Hepatic stellate cell (primary cell): ENCODE measurements around the gene PPP1R10.

ENCODE experiments used
- DNase-seq: peaks from one replicate; pipeline ENCODE4 v3.0.0; 2011; ENCODE audit warnings: low spot score

PPP1R10 gene

DNA sequence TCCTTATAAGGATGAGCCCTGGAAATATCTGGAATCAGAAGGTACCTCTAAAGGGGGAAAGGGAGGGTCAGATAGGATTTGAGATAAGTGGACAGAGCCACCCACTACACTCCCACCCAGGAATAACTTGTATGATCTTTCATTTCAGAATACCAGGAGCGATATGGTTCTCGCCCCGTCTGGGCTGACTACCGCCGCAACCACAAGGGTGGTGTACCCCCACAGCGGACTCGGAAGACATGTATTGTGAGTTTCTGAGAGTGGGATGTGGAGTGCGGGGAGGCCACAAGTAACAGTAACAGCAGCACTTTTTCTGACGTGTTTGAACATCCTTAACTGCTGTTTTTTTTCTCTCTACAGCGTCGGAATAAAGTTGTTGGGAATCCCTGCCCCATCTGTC lies 2.5 kb upstream of the PPP1R10 start:
- no peak for DNase-seq

DNA sequence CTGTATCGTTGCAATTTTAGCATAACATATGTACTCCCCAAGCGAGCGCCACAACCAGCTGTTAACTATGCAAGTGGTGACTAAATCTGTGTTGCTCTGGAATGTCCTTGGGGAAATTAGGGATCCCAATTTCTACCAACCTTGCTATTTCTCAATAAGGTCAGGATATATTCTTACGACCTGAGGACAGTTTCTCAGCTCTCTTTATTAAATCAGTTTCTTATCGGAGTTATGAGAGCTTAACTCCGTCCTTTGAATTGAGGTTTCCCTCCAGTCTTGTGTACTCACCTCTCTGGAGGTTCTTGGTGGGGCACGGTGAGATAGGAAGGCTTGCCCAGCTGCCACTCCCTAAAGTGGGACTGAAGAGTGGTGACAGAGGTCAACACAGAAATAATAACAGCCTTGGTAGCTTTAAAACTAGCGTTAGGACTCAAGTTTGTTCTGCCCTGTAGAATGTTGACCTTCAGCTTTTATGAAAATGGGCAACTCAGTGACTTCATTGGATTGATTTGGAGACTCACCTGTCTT lies 1.3 kb upstream of the PPP1R10 start:
- no peak for DNase-seq

DNA sequence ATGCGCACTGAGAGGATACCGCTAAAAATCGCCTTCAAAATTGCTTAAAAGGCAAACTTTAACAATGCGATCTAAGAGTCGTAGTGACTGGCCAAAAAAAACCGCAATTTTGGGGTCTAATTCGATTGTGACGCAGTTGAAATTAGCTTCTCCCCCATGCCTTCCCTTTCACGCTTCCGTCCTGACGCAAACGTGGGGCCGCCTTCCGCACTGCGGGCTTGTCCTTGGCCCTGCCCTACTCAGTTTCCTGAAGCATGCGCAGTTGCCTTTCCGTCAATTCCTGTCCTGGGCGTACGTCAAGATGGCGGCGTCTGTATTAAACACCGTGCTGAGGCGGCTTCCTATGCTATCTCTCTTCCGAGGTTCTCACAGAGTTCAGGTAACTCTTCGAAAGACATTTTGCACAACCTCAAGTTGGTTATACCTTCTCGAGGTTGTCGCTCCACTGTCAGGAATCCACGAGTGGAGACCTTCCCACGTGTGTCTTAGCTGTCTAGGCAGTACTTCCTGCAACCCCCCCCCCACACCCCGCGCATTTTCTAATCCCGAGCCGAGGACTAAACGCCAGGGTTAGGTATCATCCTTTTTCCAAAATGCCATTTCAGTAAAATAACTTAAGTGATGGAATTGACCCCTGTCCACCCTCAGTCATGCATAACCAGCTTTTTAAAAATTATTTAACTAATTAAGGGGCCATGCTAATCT lies 674 bp upstream of the PPP1R10 start, which contains the start of gene MRPS18B:
Gene MRPS18B, plus strand, starts transcription at position 276 of the 705 bp plus-strand sequence. Its CDS starts 26 bp downstream, at position 302.
- peak; percentile 90 for DNase-seq

DNA sequence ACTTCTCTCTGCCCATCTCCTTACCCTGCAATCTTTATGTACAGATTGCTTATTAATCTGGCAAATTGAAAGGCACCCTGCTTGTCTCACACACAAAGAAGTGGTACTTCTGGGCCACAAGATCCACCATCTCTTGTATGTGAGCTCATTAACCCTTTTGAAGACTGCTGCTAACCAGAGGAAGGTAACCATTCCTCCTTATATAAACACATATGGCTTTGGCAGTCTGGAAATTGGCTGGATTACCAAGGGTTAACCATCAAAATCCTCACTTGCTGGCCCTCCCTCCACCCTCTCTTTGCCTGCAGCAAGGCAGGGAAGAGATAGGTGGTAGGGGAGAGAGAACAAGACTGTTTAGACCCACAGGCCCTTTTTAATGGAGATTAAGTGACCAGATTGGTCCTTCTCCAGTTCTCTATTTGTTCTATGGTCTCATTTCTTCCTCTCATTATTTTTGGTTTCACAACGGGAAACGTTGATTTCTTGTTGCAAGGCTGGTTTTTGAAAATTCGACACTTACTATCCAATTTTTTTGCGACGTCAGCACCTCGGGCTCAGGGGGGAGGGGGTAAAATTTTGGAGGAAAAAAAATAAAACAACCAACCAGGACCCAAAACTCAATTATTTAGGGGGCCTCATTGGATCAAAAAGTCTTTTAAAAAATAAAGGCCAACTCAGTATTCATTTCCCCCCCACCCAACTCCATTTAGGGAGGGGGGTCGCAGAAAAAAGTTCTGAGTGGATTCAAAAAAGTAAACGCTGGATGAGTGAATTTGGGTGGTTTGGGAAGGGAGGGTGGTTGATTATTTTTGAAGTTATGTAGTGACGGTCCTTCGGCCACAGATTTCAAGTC lies 859 bp downstream of the PPP1R10 start:
- no peak for DNase-seq

DNA sequence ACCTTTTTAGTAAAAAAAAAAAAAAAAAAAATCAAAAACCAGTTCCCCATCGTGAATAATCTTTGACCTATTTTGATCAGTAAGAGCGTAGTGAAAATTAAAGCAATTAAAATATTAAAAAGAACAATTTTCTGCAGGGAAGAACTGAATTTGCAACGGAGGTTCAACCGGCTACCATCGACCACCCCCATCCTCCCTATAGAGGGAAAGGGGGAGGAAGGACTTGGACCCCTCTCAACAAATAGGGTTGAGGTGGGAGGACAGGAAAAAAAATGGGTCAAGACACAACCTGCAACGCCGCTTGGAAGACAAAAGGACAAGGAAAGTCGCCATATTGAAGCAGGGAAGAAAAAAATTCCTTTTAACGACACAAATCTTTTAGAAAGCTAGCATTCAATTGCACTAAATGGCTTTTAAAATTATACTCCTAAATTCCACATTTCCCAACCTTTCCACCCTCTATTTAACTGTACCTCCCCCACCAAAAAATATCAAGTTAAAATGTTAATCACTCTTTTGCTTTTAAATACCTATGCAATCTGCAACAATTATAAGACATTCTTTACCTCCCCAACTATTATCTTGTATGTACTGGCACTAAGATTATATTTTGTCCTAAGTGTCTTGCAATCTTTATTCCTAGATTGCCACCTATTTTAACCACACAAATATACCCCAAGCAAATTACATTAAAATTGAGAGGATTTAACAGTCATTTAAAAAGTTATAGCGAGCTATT lies 1.7 kb downstream of the PPP1R10 start:
- DNase-seq: no peak

DNA sequence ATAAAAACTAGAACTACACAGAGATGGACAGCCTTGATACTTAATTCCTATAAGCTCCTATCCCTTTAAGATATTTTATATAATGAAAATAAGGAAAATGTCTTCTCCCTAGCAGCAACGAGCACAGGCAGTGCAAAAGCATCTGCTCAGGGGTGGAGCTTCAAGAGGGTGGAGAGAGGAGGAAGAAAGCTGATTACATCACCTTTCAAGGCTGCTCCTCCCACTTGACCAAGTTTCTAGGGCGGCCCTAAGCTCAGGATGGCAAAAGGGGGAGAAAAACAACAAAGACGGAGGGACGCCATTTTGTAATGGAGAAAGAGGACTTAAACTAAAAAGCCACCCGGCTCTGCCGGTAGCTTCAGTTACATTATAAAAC lies 2.2 kb downstream of the PPP1R10 start:
- peak; percentile 84 for DNase-seq

DNA sequence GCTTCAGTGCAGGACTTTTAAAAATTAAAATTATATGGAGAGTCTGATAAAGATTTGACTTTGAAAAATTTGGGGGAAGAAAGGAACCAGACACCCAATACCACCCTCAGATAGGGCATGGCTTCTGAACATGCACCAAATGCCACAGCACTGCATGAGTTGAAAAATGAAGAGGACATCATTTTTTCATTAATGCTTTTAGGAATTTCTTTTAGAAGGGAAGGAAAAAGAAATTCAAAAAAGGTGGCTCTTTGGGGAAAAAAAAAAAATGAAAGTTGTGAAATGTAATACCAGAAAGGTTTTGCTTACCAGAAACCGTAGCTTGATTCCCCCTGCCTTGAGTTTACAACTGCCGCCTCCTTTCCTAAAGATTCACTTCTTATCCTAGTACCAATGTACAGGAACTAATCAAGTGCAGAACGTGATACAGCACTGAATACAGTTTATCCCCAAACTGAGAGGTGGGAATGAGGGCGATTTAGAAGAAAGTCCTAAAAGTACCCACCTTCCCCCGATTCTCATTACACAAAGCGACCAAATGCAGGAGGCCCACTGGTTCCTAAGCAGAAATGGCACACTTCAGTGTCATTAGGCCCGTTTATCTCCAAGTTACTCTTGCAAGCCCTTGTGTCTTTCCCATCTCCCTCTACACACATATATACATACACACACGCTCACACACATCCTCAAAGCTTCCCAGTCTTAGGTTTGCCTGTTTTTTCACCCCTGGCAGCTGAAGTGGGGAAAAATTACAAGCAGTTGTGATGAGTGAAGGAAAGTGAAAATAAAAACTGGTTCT lies 2.8 kb downstream of the PPP1R10 start:
- DNase-seq: no peak

DNA sequence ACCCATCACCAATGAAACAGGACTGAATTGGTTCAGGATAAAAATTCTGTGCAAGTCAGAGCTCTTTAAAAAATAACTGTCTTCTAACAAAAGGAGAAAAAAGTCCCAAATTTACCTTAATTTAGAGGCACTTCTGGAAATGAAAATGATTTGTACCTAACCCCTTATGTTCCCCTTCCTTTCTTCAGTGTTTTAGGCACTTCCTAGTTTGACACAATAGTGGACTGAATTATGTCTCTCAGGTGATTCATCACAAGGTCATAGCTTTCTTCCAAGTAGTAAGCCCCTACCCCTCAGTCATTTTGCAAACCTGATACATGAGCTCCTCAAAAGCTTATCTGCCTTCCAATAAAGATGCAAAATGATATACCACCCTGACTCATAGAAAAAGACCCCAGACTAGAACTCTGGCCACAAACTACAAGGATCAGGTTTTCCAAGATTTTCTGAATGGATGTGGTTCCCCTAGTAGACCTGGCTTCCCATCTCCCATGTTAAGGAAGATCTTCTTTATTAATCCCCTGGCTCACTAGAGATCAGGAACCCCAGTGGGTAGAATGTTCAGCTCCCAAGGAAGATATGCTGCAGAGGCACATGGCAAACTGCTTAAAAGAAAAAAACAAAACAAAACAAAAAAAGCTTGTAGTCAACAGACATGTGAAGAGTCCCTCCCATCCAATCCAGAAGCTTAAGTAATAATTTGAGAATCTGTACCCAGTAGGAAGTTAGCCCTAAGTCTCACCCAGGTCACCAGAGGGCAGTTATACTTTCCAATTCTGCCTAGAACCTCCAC lies 3.6 kb downstream of the PPP1R10 start:
- DNase-seq: no peak

DNA sequence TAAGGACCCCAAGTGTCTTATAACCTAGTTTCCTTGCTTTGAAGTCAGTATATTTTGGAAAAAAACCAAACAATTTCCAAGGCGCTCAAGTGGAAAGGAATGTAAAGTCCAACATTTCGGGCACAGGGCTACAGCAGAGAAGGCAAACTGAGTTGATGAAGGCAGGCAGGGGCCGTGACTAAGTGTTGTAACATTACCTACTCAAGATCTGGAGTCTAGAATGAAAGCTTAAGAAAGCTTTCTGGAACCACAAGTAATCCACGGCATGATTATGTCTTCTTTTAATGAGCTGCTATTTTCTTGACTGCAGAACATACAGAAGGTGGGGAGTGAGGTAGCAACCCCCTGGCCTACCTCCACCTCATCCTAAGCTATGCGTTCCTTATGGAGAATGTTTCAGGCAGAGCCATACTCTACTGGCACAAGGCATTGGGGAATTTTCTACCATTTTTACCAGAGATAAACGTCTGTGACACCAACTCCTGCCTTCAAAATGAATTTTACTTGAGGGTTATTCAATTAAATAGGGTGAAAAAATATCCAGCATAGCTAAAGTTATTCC lies 4.3 kb downstream of the PPP1R10 start:
- DNase-seq: no peak

DNA sequence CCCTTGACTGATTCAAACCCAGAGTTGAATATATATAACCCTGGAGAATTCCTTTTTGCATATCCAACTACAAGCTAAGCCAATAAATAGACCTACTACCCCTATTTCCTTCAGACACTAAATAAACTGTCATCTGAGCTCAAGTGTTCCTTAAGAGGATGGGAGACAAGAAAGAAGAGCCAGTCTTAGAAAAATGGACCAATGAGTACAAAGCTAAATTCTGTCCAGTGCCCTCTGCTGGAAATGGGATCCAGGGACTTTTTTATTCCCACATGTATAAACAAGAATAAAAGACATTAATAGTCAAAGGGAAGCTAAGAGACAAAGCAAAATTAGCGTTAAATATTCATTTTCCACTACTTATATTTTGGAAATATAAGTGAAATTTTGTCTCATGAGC lies 4.8 kb downstream of the PPP1R10 start:
- DNase-seq: no peak

DNA sequence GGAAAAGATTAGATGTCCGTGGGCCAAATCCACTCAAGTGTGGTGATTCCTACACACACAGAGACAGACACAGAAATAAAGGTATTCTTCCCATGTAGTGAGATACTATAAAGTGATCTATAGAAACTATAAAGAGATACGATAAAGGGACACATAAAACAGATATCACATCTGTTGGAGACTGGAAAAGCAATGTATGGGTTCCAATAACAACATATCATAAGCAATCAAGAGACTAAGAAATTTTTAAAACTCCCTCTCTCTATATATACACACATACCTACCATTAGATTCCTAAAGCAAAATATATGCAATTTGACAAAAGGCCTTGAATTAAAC lies 5.2 kb downstream of the PPP1R10 start:
- no peak for DNase-seq

DNA sequence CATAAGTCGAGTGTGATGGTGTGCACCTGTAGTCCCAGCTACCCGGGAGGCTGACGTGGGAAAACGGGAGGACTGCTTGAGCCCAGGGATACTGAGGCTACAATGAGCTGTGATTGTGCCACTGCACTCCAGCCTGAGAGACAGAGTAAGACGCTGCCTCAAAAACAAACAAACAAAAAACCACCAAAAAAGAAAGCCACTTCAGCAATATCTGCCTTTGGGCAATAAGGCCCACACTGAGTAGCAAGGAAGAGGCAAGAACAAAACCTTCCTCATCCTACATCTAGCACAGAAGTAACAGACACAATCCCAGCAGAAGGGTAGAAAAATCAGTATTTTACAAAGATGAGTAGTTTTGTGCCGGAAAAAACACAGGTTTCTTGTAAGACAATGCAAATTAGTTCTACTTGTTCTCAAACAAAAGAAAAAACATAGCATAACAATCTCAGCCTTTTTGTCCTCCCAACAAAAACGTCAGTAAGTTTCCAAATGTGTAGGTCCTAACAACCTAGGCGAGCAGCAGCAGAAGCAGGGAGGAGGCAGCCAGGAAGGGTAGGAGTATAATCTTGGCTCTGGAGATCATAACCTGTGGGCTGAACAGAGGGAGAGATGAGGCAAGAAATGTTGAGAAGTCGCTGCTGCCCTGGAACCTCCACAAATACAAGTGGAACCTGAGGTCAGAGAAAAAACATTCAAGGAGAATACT lies 5.7 kb downstream of the PPP1R10 start:
- no peak for DNase-seq

DNA sequence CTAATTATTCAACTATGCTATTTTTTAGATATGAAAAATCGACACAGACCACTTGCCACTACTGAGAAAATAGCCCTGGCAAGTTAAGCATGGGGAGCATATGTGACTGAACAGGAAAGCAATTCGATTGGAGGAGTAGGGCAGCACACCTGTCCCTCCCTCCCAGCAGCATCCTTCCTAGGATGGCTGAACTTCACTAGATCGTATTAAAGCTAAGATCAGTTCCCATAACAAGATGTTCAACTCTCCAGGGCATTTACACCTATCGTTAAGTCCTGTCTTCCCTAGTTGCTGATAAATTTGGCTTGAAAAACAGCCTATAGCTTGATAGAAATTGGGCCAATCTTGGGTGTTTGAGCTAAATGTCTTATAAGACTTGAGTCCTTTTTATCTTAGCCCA lies 7.0 kb downstream of the PPP1R10 start:
- DNase-seq: no peak

DNA sequence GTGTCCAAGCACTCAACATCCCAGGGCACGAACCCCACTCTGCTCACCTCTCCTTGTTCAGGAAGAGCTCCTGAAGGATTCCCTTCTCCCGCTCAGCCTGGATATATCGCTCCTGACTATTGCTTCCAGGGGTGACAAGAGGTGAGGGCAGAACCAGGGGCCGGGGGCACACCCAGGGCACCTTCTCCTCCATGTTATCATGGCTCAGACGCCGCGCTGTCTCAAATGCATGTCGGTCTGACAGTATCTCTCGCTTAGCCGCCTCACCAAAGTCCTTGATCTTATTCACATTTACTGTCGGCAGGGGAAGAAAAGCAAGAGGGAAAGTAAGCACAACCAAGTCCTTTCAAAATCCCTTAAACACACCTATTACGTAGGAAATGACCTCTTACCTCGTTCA lies 13.1 kb downstream of the PPP1R10 start:
- no peak for DNase-seq

DNA sequence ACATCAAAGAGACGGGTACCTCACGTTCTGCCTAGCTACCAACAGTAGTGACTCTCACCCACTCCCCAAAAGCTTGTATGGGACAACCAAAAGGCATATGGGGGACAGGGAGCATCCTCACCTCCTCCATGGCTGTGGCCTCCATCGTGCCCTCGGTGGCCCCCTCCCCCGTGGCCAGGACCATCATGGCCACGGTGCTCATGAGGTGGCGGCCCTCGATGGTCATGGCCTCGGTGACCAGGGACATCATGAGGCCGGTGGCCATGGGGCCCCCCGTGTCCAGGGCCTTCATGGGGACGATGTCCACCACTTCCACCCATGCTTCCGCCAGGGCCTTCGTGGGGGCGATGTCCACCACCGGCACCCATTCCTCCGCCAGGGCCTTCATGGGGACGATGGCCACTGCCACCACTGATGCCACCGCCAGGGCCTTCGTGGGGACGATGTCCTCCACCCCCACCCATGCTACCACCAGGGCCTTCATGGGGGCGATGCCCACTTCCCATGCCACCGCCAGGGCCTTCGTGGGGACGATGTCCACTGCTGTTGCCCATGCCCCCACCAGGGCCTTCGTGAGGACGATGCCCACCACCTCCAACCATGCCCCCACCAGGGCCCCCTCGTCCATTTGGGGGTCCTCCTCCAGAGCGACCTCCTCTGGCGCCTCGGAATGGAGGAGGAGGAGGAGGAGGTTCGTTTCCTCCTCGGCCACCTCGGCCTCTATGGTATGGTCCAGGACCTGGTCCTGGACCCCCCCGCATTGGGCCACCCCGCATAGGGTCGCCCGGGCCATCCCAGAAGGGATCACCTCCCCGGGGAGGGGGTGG lies 15.0 kb downstream of the PPP1R10 start:
- no peak for DNase-seq

DNA sequence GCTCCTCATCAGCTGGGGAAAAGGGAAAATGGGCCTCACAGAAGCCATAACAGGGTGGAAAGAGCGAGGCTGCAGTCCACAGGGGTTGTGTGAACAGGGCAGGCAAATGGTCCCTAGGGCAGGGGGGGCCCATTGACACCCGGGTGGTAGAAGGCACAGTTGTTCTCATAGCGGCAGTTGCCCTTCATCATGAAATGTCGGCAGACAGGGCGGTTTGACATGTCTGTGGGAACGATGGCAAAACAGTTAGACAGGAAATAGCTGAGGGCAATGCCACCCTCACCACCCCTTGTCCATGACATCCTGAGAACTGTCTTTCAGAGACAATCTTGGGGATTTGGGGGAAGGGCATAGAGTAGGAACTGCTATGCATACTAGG lies 15.6 kb downstream of the PPP1R10 start:
- DNase-seq: no peak

DNA sequence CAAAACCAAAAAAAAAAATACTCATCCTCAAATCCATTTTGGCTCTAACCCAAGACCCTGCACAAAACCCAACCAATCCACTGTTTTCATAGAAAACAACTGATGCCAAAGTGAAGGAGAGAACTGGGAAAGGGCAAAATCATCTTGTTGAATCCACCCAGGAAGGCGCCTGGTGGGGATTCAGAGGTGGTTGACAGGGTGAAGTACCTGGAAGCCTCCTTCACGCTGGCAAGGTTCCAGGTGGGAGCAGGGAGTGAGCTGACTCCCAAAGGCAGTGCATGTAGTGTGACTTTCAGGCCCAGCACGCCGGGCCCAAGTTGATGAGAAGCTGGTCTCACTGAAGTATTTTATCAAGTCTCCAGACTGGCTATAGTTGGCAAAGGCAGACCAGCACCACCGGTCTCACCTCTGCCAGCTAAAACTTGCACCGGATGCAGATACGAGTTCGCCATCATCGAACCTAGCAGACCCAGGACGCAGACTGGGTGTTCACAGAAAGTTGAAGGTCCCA lies 16.5 kb downstream of the PPP1R10 start:
- no peak for DNase-seq

DNA sequence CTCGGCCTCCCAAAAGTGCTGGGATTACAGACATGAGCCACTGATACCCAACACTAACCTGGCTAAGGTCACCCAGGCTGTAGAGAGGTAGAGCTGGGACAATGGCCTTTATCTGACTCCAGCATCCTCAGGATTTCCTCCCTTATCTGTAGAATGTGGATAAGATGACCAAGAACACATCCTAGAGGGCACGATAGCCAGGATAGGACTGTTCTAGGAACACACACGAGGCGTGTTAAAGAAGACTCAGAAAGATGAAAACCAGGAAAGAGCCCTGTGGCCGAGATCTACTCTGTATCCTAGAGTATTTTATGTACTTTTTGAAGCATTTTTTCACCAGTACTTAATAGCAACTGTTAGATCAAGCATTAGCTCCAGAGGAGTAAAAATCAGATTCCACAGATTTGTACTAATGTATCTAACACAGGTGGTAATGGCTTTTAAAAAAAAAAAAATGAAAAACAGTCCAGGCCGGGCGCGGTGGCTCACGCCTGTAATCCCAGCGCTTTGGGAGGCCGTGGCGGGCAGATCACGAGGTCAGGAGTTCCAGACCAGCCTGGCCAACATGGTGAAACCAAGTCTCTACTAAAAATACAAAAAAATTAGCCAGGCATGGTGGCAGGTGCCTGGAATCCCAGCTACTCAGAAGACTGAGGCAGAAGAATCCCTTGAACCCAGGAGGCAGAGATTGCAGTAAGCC lies 17.3 kb downstream of the PPP1R10 start:
- DNase-seq: no peak
